NCI-H2196 treated with DMSO at 0.1 percent for 48 hours (cell line): ENCODE data around the gene HS3ST4.

Experiments used
- DNase-seq: peaks from one replicate; lab custom pipeline; 2025; ENCODE audit not compliant: unreplicated experiment; lab: John Stamatoyannopoulos, UW

Gene HS3ST4

DNA sequence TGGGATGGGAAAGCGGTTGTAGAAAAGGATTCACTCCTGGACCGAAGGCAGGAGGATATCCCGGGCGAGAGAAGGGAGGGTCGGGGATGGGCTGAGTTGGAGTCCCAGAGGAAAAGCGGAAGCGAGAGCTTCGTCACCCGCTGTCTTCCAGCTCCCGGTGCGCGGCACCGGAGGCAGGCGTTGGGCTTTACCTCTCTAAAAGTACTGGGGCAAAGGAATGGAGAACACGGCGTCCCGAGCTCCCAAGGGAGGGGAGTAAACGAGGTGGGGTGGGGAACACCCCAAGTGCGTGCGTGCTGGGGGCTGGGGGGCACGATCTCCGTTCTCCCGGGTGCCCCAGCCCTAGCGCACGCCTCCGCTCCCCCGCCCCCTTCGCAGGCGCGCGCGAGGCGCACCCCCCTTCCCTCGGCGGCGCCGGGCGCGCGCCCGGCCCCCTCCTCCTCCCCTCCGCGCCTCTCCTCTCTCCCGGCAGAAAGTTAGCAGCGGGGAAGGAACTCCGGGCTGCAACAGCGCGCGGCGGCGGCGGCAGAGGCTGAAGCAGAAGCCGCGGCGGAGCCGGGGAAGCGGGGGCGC is at the start of gene HS3ST4:
TSS of gene HS3ST4 (plus strand) at position 441 of the 573 bp plus-strand sequence.
- DNase-seq = no peak

DNA sequence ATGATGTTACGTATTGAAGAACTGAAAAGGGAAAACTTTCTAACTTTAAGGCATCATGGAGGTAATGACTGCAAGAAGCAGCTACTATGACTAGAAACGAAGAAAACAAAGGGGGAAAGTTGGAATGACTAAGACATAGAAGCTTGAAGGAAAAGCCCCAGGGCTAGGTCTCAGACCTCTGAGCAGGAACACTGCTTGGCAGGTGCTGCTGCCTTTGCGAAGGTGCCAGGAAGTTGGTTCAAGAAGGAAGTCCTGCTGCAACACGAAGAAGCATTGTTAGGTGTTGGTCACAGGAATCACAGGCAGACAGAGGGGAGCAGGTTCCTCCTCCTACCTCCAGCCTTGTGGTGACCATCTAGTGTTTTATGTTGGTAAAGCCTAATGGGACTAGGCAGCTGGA is 48.1 kb upstream of the HS3ST4 start:
- DNase-seq = no peak

DNA sequence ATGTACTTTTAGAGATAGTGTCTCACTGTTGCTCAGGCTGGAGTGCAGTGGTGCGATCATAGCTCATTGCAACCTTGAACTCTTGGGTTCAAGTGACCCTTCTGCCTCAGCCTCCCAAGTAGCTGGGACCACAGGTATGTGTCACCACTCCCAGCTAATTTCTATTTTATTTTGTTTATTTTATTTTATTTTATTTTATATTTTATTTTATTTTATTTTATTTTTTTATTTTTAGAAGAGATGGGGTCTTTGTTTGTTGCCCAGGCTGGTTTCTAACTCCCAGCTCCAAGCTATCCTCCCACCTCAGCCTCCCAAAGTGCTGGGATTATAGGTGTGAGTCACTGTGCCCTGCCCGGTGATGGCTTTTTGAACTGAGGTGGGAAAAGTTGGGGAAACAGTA is 35.1 kb upstream of the HS3ST4 start:
- no peak for DNase-seq

DNA sequence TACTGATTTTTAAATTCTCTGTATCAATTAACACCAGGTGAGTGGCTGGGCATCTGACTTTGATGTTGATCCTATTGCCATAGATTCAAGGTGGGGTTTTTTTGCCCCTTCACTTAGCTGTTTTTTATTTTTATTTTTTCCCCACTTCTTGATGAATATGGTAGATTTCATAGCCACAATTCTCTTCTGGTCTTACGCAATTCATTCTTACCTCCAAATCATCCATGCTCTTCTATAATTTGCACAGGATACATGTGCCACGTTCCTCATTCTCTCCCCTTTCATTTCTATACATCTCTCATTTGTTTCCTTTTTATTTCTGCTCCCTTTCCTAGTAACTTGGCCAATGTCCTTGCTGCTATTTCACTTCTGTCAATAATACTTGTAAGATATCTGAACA is 14.9 kb upstream of the HS3ST4 start:
- no peak for DNase-seq

DNA sequence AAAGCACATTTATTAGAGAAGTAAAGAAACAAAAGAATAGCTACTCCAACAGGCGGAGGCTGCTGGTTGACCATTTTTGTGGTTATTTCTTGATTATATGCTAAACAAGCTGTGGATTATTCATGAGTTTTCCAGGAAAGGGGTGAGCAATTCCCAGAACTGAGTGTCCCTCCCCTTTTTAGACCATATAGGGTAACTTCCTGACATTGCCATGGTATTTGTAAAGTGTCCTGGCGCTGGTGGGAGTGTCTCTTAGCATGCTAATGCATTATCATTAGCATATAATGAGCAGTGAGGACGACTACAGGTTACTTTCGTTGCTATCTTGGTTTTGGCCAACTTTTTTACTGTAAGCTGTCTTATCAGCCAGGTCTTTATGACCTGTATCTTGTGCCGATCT is 12.2 kb upstream of the HS3ST4 start:
- DNase-seq = no peak

DNA sequence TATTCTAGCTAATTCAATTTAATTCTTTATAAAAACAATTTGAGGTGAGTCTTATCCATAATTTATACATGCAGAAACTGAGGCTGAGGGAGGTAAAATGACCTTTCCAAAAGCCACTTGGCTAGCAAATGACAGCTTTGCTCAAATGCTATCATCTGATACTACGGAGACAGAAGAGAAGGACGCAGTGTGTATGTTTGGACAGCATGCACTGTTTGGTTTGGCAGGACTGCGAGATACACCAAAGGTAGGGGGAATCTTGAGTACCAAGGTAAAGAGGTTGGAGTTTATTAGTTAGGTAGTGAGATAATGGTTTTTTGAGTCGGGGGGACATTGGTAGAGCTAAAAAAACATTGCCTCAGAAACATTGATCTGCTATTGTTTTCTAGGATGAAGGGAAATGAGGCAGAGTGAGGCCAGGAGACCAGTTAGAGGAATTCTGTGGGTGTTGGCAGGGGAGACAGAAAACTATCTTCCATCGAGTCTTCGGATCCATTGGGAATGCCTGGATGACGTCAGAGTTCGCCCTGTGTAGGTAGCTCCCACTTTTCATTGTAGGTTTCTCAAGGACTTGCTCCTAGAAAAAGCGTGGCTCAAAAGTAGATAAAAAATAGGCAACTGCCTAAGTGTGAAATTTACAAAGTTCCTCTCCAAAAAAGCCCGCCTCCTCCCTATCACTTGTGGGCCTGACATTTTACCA is 2.5 kb upstream of the HS3ST4 start:
- DNase-seq = no peak

DNA sequence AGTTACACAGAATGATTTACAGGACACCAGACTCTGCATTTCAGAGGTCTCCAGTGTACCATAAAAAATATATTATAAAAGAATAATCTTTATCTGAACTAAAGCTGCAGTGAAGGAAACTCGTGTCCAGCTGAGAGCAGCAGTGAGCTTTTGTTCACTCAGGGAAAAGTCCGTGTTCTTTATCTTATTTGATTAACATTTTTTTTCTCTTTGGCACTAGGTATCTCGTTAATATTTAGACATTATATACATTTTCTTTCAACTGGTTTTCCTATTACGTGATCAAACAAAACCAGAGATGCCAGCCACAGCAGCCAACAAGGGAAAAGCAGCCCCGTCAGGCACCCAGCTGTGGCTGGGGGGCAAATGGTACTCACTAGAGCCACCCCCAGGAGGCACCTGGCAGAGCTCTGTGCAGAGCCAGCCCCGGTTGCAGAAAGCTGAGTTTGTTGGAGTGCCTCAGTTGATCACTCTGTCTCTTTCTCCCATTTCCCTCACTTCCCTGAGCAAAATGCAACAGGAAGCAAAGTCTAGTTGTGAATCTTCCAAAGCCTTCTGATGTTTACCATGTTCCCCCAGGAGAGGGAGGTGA is 1.1 kb upstream of the HS3ST4 start:
- DNase-seq = no peak

DNA sequence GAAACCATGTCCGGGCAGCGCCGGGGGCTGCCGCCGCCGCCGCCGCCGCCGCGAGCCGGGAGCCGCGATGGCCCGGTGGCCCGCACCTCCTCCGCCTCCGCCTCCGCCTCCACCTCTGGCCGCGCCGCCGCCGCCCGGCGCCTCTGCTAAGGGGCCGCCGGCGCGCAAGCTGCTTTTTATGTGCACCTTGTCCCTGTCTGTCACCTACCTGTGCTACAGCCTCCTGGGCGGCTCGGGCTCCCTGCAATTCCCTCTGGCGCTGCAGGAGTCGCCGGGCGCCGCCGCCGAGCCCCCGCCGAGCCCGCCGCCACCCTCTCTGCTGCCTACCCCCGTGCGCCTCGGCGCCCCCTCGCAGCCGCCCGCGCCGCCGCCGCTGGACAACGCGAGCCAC is 587 bp downstream of the HS3ST4 start:
- DNase-seq = no peak

DNA sequence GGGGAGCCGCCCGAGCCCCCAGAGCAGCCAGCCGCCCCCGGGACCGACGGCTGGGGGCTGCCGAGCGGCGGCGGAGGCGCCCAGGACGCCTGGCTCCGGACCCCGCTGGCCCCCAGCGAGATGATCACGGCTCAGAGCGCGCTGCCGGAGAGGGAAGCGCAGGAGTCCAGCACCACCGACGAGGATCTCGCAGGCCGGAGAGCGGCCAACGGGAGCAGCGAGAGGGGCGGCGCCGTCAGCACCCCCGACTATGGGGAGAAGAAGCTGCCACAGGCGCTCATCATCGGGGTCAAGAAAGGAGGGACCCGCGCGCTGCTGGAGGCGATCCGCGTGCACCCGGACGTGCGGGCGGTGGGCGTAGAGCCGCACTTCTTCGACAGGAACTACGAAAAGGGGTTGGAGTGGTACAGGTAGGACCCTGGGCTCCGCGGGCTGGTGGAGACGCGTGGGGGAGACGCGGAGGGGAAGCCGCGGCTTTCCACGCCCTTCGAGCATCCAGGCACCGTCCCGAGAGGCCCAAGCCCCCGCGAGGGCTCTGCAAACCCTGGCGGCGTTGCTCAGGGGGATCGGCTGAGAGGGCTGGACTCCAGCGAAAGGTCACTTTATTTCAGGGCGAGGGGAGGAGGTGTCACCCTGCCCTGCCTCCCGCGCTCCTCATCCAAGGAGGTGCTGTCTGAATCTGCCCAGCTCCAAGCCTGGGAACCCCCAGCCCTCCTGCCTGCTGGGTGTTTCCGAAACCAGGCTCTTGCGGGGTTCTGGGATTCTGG is 1.2 kb downstream of the HS3ST4 start:
- DNase-seq = no peak

DNA sequence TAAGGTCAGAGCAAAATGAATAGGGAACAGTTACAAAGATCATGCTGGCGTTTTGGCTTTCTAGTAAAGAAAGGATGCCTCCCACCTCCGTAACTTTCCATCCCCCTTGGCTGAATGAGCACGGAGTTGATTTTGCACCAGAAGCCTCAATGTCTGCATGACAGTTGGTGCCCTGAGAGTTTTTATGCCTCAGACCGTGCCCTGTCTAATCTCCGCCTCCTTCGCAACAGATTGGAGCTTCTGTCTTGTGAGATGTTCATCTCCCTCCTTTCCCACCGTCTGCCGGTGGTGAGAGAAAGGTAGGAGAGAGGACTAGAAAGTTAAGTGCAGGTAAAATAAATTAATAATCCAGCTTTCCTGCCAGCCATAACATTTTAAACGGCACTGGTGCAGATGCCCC is 1.9 kb downstream of the HS3ST4 start:
- DNase-seq = no peak

DNA sequence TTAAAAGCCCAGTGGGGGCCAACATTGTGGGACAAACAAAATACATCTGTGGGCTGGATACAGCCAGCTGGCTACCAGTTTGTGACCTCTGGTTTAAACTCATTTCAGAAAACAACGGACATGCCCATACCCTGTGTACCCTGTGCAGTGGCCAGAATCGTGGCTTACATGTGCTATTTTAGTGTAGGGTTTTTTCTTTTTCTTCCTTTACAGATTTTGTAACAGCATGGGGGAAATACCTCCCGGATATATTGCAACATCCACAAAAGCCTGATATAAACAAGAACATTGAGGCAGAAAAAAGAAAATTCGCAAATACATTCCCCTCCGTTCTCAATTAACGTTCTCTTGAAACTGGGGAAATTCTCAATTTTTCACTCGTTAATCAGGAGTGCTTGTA is 7.3 kb downstream of the HS3ST4 start:
- DNase-seq = no peak

DNA sequence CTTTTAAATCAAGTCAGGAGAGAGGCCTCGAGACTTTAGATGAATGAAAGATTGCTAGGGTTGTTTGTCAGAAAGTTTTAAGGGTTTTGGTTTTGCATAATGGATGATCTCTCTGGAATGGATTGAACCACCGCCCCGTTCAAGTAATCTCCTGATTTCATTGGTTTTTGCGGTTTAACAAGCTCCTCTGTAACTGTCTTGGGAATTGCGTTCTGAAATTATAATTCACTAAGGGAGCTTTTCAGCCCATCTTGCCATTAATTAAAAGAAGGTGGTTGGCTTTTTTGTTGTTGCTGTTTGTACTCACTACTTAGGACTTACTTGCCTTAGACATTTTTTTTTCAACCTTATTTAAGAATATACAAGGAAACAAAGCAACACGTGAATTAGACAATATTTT is 8.8 kb downstream of the HS3ST4 start:
- no peak for DNase-seq

DNA sequence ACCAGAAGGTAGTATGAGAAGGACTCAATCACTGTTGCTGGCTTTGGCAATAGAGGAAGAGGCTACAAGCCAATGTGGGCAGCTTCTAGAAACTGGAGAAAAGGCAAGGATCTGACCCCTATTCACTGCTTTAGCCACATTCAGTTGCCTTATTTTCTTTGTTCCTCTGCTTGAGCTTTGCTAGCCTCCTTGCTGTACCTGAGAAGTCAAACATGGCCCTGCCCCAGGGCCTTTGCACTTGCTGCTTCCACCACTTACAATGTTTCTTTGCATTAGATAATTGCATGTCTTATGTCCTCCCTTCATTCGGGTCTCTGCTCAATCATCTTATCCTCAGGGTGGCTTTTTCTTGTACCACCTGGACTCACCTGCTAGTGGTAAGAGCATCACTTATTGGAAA is 15.8 kb downstream of the HS3ST4 start:
- DNase-seq = no peak

DNA sequence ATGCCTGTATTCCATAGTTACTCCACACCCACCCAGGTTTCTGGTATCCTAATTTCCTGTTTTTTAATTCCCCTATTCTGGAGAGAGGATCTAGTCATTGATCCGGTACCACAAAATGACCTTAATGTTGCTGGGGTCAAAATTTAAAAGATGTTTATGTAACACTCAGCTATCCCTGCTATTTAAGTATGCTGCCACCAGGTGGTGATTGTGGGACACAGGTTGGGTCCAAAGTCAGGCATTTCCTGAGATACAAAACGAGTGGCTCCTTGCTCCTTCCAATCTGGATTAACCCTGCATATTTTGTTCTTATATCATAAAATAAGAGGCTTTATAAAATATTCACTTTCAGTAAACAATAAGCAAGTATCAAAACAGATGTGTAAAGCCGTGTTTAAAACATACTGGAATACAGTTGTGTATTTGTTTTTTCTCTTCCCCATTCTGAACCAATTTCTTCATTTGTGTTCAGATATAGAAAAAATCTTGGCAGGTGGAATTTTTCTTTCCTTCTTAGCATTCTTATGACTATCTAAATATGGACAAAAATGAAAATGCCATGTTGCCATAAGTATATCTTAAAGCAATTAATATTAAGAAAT is 16.3 kb downstream of the HS3ST4 start:
- no peak for DNase-seq

DNA sequence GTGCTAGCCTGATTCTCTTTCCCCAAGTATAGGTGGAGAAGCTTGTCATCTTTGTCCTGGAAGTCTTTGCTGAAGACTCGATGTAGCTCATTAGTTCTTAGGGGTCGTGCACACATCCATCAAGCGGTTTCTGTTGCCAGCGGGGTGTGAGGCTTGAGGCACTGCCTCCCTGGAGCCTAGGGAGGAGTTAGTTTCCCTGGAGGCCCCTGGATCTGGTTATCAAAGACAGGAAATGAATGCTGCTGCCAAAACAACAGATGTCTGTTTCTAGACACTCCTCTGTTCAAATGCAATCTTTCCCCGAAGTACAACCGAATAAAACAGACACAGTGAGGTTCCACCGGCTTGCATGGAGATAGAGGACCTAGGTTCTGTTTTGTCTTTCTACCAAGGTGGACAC is 17.5 kb downstream of the HS3ST4 start:
- no peak for DNase-seq

DNA sequence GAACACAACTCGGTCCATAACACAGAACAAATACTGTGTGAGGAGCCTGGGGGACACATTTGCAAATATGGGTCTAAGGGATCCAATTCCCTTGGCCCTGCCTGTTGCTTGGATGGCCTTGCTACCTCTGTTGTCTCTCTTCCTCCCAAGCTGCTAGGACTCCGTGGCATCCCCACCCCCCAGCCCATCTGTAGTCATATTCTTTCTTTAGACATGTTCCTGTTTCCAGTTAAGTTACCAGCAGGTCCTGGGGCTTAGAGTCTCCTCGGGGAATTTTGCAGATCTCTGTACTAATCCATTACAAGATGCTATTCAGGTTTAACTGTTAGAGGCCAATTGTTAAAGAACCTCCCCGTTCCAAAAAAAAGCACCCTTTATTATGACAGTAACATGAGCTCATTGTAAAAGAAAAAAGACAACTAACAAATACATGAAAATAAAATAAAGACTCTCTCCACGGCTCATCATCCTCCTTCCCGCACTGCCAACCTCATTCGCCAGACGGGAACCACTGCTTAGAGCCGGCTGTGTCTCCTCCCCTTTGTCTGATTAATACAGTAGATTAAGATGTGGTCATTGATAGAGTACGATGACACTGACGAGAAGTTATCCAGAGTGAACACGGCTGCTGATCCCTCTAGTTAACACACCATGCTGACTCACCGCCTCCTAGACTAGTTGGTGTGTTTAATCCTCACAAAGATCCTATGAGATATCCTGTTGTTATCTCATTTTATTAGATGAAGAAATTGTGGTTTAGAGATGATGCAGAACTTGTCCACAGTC is 22.2 kb downstream of the HS3ST4 start:
- DNase-seq = no peak

DNA sequence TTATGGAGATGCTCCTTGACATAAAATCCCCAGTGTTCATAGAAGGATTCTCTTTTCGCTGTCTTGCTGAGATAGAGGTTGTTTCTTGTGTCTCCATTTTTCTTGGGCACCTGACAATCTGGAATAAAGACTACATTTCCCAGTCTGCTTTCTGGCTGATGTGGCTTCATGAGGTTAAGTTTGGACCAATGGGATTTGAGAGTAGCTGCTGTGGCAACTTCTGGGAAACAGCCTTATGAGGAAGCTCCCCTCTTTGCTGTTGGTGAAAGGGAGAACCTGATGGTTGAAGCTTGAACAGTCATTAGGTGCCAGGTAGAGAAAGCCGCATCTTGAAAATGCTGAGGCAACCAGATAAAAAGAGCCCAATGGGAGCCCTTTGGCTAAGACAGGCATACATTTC is 24.4 kb downstream of the HS3ST4 start:
- no peak for DNase-seq

DNA sequence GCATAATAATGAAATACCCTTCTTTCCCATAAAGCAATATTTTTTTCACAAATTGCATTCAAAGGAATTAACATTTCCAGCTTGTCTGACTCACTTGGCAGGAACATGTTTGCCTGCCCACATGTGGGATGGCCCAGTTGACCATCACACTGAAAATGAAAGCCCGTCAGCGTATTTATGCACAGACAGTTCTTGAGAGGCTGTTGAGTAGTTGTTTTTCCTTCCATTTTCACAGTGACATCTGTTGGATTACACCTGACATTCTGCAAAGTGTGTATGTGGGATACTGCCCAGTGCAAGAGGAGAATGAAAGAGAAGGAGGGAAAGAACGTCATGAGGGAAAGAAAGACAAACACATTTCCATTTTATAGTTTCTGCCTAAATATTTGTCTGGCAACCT is 29.7 kb downstream of the HS3ST4 start:
- no peak for DNase-seq

DNA sequence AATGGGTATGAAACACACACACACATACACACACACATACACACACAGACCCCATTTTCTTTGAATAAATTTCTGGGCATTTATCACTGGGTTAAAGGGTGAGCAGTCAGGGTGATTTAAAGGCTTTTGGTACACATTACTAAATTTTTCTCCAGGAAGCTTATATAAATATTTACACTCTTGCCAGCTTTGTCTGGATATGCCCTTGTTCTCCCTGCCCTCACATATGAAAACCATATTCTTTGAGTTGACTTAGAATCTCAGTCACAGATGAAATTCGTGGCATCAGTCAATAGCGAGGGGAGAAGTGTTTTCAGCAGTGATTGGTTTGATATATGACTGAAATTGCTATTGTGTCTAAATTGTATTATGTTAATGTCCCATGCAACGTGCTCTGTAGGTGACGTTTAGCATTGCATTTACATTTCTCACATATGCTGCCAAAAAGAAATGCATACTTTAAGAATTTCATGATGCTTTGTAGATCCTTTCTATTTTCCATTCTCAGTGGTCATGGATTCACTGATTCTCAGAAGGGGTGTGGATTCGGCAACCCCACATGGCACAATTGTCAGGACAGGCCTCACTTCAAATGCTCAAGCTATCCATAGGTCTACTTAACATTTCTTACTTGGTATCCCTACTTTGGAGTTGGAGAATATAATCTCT is 34.8 kb downstream of the HS3ST4 start:
- DNase-seq = no peak

DNA sequence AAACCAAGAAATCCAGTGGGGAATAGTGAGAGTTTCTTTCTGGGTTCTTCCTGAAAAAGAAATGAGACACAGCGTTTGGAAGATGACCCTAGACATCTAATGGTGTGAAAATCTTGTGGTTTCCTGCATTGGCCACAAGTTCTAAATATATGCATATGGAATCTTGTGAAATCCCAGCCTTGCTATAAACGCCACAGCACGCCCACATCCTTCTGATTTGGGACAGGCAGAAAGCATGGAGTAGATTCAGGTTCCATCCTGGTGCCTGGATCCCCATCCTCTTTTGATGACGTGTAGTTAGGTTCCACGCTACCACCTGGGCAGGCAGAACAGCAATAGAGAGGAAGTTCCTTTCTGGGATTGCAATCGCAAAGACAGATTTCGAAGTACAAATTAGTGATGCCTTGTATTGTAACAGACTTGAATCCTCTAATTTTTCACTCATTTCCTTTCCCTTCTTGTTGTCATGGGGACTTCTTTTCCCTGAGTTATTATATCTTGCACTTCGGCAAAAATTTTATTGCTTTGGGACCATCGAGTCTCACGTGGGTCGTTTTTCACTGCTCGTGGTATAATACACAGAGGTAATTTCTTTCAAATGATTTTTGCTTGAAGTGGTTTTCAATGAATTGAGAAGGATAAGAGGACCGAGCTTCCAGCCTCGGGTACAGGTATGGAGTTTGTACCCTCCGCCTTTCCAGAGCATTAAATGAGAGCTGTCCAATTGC is 37.6 kb downstream of the HS3ST4 start:
- no peak for DNase-seq
